Thyroid gland (tissue), 4 donors: ENCODE measurements around the gene FOXO1.

Source experiments
- CTCF ChIP-seq, 6 experiments: fragments of 200-600 bp in 3 of 6; fragments of 450-650 bp in 3 of 6; sonication (generic) in 3 of 6; IDR thresholded peaks; one replicate each; pipeline ENCODE4 v1.5.1; 2016 to 2019; ENCODE audit warnings: antibody characterized with exemption in 6 of 6, mild to moderate bottlenecking in 2 of 6, inconsistent platforms in 1 of 6, moderate library complexity in 1 of 6
- POLR2A ChIP-seq, 2 donors: fragments of 450-650 bp; IDR thresholded peaks; one replicate each; pipeline ENCODE4 v1.6.1; 2017; ENCODE audit warnings: antibody characterized with exemption in 2 of 2, mild to moderate bottlenecking in 2 of 2, moderate library complexity in 1 of 2

- TF ChIP-seq CTCF (IDR thresholded peaks at IDR 0.05) (peak in 5 of 6 experiments; percentile 25 to 79 (median 63)), POLR2A (IDR thresholded peaks at IDR 0.05) (no peak)
Observed at GRCh38 chr13:40682449-40683240, 16.2 kb upstream of the FOXO1 start.
